ENCODE data around the gene MTCH1. TPM values are rescaled to one million over a fixed set of nuclear protein-coding genes. Genes with fewer than 3 reads are reported as not detected.

Gene MTCH1
- total and polyA plus RNA-seq, 9 of the 15 experiments (the other 6 are each of a cell fraction or from before 2014, with no cell fraction given) = 7.9 to 161 (median 118) TPM

GRCh38 chr6:37018198-37019064 lies 32.4 kb upstream of the MTCH1 start (continued):
- TF ChIP-seq ZBTB11 (CRISPR knock-in tag; IDR thresholded peaks at IDR 0.05) (peak in 1 of 3 experiments; percentile 39; a peak in 1 of 6 replicates), ZNF3 (CRISPR knock-in tag; IDR thresholded peaks at IDR 0.05) (no peak), MAFF (IDR thresholded peaks at IDR 0.05; ENCODE audit: low read length) (no peak), MXI1 (IDR thresholded peaks at IDR 0.05; ENCODE audit: low read depth, low read length) (no peak), SAP30 (IDR thresholded peaks at IDR 0.05; ENCODE audit: borderline replicate concordance, insufficient read depth, low read depth, low read length, poor library complexity, severe bottlenecking) (no peak), POLR2A (conservative IDR thresholded peaks at IDR 0.05) (no peak), RB1 (IDR thresholded peaks at IDR 0.05; ENCODE audit: low read depth) (peak; percentile 75; the same call in 1 of the 2 replicates), ZKSCAN3 (CRISPR knock-in tag; IDR thresholded peaks at IDR 0.05) (no peak), TBL1XR1 (IDR thresholded peaks at IDR 0.05; ENCODE audit: low read length in 2 of 2) (peak; percentile 13 to 34; a peak in 1 of 4 replicates), BRF1 (IDR thresholded peaks at IDR 0.05; ENCODE audit: borderline replicate concordance, extremely low read depth, insufficient read length) (no peak), ELF1 (tag; IDR thresholded peaks at IDR 0.05) (no peak; the same call in 1 of the 2 replicates), ZNF764 (CRISPR knock-in tag; IDR thresholded peaks at IDR 0.05; ENCODE audit: low read depth) (no peak), HNRNPUL1 (IDR thresholded peaks at IDR 0.05; ENCODE audit: low read length) (no peak), ZFP1 (CRISPR knock-in tag; IDR thresholded peaks at IDR 0.05) (no peak), ZNF561 (CRISPR knock-in tag; conservative IDR thresholded peaks at IDR 0.05) (no peak), GABPA (tag; conservative IDR thresholded peaks at IDR 0.05; ENCODE audit: low read depth) (no peak), ZNF696 (CRISPR knock-in tag; conservative IDR thresholded peaks at IDR 0.05) (no peak), SFPQ (IDR thresholded peaks at IDR 0.05; ENCODE audit: low read depth, low read length) (no peak), CXXC5 (CRISPR knock-in tag; IDR thresholded peaks at IDR 0.05) (no peak), IRF1 (CRISPR knock-in tag; IDR thresholded peaks at IDR 0.05; ENCODE audit: borderline replicate concordance) (no peak), SAFB (IDR thresholded peaks at IDR 0.05; ENCODE audit: borderline replicate concordance, low read depth, low read length) (no peak), RBM15 (IDR thresholded peaks at IDR 0.05; ENCODE audit: insufficient read depth, low read length) (no peak)
